Epithelial cell of prostate (primary cell): ENCODE measurements around the gene TMC3.
A peak's percentile ranks its signal among the peaks of the same experiment; 100 is the strongest.
"Not testable (repeated sequence)": the region's sequence is repeated elsewhere in the genome, so short reads cannot be mapped to it uniquely, and the experiment has no call there.

ENCODE experiments used
- DNase-seq: peaks from one replicate; pipeline ENCODE4 v3.0.0-alpha.2; 2011; ENCODE audit warnings: low read depth, low spot score
- H3K27ac ChIP-seq: fragments of 450-650 bp; 2 replicates; pipeline ENCODE4 v1.5.1; 2017; ENCODE audit warnings: mild to moderate bottlenecking

Gene TMC3

DNA sequence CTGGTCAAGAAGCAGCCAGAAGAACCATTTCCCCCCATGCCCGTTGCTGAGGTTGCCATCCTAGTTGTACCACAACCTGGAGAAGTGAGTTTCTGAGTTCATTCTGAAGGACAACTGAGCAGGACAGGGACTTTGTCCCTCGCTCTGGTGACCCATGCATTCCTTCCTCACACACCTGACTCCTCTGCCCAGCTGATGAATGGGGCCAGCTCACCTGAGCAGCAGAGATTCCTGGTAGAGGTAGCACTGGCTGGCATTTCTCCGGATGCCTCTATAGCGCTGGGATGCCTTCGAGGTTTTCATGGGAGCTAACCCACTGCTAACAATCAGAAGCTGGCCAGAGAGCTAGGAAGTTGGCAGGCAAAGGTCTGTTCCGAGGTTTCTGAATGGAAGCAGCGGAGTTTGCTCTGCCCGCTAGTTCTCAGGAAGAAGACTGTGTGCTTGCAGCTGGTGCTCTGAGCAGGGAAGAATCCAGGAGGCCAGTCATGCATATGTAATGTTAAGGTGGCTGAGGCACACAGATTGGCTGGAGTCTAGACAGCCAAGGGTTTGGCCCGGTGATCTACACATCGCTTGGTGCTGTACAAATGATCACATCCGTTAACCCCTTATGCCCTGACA is at the start of gene TMC3:
Gene TMC3 (minus strand): TSS at position 439 of the 621 bp plus-strand sequence. CDS start 136 bp downstream, at position 303.
- H3K27ac ChIP-seq = no peak within 1 kb of the TSS
- DNase-seq = no peak

GRCh38 chr15:81421461-81421860 is 47.4 kb upstream of the TMC3 start:
- no peak overlapping the region for H3K27ac ChIP-seq
- no peak for DNase-seq

DNA sequence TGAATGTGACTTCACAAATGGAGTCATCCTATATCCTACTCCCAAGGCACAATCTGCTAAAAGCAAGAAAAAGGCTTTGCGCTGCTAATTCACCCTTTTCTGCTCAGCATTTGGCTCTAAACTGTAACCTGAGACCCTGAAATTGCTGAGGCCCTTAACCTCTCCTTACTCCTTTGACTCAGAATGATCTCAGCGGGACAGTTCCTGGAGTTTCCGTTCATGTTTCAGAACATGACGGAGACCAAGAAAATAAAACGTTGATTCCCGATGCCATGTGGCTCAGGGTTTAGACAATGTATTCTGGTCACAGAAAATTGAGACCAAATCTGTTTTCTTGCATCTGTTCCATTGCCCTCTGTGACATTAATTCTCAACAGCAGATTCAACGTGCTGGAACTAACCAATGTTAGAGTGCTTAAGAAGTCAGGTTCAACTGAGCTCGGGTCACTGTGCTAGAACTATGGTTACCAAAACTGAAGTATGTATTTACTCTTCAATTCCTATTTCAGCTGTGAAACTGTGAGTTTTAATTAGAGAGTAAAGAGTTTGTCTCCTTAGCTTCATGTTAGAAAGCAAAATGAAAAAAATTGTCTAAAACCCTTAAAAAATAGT is 45.4 kb upstream of the TMC3 start:
- H3K27ac ChIP-seq = no peak overlapping the region
- no peak for DNase-seq

DNA sequence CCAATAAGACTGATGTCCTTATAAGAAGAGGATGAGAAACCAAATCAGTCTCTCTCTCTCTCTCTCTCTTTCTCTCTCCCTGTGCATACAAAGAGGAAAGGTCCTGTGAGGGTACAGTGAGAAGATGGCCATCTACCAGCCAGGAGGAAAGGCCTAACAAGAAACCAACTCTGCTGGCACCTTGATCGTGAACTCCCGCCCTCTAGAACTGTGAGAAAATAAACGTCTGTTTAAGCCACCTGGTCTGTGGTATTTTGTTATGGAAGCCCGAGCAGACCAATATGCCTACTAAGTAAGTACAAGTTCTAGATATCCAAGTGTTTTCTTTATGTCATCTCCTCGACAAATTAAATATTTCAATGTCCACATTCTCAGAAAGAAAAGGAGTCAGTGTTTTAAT is 44.9 kb upstream of the TMC3 start:
- no peak overlapping the region for H3K27ac ChIP-seq
- no peak for DNase-seq

DNA sequence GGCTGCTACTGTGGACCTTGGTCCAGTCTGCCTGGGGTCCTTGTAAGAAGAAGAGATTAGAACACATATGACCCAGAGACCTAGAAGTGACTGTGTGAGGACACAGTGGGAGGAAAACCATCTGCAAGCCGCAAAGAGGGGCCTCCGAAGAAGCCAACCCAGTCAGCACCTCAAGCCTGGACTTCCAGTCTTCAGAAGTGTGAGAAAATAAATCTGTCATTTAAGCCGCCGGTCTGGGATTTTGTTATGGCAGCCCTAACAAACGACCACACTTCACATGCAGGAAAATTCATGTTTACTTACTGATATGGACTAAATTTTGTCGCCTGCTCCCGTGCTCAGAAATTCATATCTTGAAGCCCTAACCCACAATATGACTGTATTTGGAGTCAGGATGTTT is 44.4 kb upstream of the TMC3 start:
- no peak overlapping the region for H3K27ac ChIP-seq
- DNase-seq = no peak

DNA sequence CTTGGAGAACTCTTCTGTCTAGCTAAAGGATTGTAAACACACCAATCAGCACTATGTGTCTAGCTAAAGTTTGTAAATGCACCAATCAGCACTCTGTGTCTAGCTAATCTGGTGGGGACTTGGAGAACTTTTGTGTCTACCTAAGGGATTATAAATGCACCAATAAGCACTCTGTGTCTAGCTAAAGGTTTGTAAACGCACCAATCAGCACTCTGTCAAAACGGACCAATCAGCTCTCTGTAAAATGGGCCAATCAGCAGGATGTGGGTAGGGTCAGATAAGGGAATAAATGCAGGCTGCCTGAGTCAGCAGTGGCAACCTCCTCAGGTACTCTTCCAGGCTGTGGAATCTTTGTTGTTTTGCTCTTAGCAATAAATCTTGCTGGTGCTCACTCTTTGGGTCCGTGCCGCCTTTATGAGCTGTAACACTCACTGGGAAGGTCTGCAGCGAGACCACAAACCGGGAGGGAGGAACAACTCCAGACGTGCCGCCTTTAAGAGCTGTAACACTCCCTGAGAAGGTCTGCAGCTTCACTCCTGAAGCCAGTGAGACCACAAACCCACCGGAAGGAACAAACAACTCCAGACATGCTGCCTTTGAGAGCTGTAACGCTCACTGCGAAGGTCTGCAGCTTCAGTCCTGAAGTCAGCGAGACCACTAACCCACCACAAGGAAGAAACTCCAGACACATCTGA is 40.4 kb upstream of the TMC3 start:
- peak; percentile 31 for DNase-seq
- not testable (repeated sequence) for H3K27ac ChIP-seq

DNA sequence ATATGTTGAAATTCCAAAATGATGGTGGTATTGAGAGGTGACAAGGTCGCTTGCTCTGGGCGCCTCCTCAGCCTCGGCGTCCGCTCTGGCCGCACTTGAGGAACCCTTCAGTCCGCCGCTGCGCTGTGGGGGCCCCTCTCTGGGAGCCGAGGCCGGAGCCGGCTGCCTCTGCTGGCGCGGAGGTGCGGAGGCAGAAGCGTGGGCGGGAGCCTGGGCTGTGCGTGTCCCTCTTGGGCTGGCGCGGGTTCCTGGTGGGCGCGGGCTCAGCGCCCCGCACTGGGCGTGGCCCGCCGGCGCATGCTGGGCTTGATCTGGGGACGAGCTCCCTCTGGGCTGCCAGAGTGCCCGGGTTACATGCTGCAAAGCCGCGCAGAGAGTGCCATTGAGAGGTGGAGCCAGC is 39.8 kb upstream of the TMC3 start:
- no peak for DNase-seq
- H3K27ac ChIP-seq = no peak overlapping the region

DNA sequence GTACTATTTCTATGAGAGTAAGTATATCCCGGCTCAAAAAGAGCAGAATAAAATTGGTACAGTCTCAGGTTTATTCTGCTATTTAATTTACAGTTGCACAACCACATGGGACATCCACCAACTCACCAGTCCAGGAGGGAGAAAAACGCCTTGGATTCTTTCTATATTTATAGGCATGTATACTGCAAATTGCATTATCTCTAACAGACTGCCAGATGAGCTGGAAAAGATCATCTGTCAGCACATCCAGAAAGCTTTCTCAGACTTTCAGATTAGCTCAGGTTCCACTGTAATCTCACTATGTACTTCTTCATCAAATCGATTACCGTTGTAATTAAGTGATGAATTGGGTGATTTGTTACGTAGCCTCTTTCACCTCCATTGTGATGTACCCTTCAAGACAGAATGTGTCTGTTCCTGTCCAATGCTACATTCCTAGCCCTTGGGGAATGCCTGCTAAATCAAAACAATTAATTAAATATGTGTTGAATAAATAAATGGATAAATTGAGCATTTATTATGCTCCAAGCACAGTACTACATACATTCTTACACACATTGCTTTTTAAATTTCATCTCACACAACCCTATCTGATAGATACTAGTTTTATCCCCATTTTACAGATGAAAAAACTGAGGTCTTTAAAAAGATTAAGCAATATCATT is 38.1 kb upstream of the TMC3 start:
- no peak overlapping the region for H3K27ac ChIP-seq
- no peak for DNase-seq

DNA sequence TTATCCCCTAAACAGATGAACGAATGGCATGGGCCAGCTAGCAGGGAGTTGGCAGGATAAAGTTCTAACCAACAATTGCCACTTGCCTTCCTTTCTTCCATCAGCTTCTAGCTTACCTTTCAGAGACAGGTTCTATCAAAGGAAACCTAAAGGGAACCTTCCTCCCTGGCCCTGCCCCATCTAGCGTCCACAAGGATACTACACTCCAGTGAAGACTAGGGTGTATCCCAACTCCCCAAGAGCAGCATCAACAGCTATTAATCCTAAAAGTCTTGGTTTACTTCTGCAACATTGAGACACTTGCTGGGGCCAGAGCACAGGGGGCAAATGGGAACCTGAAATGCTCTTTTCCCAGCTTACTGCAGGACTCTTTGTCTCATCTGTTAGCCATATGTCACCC is 37.0 kb upstream of the TMC3 start:
- H3K27ac ChIP-seq = no peak overlapping the region
- DNase-seq = no peak

DNA sequence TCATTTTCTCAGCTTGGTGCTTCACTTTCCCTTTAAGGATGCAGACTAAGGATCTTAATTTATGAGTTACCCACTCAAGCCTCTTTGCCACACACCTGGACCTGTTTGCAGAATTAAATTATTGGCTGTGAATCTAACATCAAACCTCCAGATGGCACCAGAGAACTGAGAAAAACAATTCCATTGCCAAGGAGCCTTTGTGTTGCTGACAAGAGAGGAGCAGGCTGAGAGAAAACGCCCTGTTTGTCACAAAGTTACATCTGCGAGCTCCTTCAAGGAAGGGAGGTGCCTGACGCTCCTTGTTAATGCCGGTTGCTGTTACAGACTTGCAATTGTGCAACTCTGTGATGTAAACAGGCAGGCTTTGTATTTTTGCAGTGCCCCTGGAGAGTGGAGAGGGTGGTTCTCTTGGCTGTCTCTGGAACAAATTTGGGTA is 36.3 kb upstream of the TMC3 start:
- DNase-seq = peak; percentile 72
- H3K27ac ChIP-seq = no peak overlapping the region

DNA sequence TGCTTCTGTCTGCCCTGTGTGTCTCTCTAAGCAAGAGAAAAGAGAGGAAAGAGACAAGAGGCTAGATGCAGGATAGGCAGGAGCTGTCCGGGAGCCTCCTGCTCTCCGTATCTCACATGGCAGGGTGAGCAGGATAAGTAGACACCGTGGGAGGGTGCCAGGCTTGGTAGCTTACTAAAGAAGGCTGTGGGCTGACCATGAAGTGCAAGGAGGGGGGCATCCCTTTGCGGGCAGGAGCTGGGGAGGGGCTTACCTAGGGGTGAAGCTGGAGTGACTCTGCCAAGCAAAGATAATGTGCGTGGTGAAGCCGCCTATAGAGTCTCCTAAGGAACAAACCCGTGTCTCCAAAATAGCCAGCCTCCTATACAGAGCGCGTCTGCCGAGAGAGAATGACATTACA is 33.7 kb upstream of the TMC3 start:
- no peak for DNase-seq
- no peak overlapping the region for H3K27ac ChIP-seq

DNA sequence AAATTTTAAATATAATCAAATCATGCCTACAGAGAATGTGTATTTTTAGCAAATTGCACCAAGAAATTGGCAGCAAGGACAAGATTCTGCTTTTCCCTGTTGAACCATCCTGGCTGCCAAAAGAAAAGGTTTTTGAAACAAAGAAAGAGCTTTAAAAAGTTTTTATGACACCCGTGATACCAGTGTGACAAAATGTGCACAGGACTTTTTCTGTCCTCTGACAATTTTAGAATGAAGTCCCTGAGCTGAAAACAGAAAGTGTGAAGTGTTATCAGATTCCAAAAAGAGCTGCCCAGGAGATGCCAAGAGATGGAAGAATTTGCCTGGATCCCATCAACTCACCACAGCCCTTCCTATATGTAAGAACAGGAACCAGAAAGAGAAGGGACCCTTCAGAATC is 33.2 kb upstream of the TMC3 start:
- H3K27ac ChIP-seq = no peak overlapping the region
- DNase-seq = no peak

DNA sequence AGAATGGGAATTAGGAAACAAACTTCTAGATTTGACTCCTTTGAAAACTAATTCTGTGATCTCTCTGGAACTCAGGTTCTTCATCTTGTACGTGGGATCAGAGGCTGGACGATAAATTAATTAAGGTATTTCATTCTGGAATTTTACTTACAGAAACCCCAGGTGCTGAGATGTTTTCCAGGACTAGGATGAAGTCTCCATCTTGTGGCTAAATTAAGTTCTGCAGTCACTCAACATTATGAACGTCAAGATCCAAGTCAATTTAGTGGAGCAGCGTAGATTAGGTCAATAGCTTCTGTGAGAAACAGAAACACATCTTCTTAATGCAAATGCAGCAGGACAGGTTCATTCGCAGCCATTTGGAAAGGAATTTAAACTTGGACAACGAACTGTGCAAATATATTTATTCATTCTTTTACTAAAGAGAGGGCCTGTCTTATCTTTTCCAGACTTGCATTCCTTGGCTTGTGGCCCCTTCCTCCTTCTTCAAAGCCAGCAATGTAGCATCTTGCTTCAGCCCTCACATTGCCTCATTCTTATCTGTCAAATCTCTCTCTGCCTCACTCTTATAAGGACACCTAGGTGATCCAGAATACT is 26.7 kb upstream of the TMC3 start:
- H3K27ac ChIP-seq = no peak overlapping the region
- DNase-seq = no peak

GRCh38 chr15:81398910-81399551 is 25.0 kb upstream of the TMC3 start:
- H3K27ac ChIP-seq = no peak overlapping the region
- no peak for DNase-seq

- DNase-seq = no peak
- no peak overlapping the region for H3K27ac ChIP-seq
These were observed 24.4 kb upstream of the TMC3 start for GRCh38 chr15:81398456-81398855.

DNA sequence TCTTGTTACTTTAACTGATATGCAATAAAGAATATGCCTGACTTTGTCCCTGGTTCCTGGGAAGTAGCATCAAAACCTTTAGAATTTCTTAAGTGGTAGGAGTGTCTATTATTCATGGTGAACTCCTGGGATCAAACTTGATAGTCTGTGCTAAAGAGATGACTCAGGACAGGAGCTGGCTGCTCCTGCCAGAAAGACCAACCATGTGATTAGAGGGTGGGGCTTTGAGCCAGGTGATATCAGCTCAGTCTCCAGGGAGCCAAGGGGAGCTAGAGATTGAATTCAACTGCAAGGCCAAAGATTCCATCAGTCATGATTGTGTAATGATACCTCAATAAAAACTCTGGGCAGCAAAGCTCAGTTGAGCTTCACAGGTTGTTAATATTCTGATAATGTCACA is 20.6 kb upstream of the TMC3 start:
- DNase-seq = peak; percentile 52
- no peak overlapping the region for H3K27ac ChIP-seq

GRCh38 chr15:81391657-81392056 is 17.6 kb upstream of the TMC3 start:
- no peak for DNase-seq
- no peak overlapping the region for H3K27ac ChIP-seq

- H3K27ac ChIP-seq = no peak overlapping the region
These were observed 14.4 kb upstream of the TMC3 start for GRCh38 chr15:81388436-81388770.

DNA sequence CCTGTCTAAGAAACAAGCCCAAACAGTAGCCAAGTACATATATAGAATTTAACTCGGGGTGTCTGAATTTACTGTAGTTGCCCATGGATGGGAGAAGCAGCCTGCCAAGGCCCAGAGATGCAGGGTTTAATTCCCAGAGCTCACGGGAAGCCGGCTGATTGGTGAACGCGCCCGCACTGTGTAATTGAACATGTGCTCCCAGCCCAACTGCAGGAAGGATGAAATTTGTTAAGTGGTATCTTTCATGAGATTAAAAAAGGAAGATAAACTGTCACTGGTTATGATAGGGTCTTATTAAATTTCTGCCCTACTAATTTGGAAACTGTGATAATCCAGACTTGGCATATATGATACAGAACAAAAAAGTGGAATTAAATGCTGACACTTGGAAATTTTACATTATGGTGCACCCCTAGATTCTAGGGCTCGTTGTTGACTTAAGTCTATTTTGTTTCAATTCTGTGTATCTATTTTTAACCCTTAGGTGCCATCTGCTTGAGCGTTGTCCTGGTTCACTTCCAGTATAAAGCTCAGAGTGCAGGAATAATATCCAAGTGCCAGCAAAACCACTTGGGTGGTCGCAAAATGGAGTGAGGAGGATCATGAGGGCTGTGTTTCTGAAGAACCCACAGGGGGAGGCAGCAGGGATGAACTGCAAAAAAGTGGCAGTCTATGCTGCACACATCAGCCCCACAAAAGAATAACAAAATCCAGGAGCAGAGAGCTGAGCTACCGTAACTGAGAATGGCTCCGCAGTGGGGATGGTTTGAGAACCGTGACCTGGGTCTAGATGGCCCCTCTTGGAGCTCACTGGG is 13.8 kb upstream of the TMC3 start:
- no peak for DNase-seq
- H3K27ac ChIP-seq = no peak overlapping the region

More at GRCh38 chr15:81388436-81388770, 14.4 kb upstream of the TMC3 start:
- DNase-seq = no peak

DNA sequence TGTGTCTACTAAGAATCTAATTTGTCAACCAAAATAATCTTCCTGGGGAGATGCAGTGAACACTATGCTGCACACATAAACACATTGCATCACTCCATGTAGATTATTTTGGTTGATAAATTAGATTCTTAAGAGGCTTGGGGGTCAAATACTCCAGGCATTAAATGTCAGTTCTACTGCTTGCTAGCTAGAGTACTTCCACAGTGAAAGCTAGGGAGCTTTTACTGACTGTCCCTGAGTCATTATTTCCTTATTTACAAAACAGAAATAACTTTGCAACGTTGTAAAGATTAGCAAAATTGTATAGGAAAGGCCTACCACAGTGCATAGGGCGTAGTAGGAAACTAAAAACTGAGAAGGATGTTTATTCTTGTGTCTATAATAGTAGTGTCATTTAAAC is 12.9 kb upstream of the TMC3 start:
- H3K27ac ChIP-seq = no peak overlapping the region
- DNase-seq = no peak
